HG02970 (cell line): ENCODE data around the gene HSF2BP.
"Not testable (repeated sequence)": the region's sequence is repeated elsewhere in the genome, so short reads cannot be mapped to it uniquely, and the experiment has no call there.

Source experiments
- ATAC-seq: cut with Tn5 transposase; IDR thresholded peaks from one replicate; pipeline ENCODE4 v1.9.1; 2021; ENCODE audit warnings: mild to moderate bottlenecking, moderate library complexity, moderate number of reproducible peaks; ENCODE audit not compliant: unreplicated experiment, low FRiP score

Gene HSF2BP

GRCh38 chr21:43570195-43570594 is 89.1 kb downstream of the HSF2BP start:
- not testable (repeated sequence) for ATAC-seq

DNA sequence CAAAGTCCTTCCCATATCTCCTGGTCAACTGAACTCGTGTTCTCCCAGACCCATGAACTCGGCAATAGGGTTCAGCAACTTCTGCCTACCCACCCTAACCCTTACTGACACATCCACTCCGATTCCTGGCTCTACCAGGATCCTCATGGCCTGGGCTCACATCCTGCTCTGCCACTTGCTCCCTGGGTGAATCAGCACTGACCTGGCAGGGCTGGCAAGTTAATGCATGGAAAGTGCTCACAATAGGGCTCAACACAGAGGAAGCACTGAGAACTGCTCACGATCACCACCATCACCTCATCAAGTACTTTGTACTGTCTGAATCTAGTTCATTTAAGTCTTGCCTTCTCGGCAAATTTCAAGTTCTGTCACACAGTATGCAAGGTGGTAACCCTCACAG is 96.8 kb downstream of the HSF2BP start:
- ATAC-seq, result not testable (repeated sequence)

GRCh38 chr21:43540561-43540960 is 118.7 kb downstream of the HSF2BP start:
- ATAC-seq, result not testable (repeated sequence)

DNA sequence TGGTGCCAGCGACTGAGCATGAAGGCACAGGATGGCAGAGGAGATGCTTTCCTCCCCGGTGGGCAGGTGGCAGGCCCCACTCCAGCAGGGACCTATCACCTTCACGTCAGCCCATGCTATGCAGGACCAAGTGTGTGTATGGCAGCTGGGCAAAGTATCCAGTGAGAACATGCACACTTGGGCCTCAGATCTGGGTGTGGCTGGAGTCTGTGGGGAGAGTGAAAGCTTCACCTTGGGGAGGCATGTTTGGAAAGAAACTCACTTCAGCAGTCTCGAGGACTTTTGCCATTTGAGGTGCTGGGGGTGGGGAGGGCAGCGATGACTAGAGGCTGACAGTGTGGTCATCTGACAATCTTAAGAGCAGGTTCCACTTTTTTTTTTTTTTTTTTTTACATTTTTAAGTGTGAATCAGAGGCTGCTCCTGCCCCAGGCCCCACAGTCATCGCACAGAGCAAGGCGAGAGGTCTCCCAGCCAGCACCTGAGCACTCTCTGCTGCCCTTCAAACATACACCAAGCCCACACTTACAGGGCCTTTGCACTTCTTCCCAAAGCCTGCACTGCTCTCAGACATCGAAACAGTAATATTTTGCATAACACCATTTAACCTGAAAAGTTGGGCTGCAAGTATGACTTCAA is 136.7 kb downstream of the HSF2BP start:
- ATAC-seq, result not testable (repeated sequence)

DNA sequence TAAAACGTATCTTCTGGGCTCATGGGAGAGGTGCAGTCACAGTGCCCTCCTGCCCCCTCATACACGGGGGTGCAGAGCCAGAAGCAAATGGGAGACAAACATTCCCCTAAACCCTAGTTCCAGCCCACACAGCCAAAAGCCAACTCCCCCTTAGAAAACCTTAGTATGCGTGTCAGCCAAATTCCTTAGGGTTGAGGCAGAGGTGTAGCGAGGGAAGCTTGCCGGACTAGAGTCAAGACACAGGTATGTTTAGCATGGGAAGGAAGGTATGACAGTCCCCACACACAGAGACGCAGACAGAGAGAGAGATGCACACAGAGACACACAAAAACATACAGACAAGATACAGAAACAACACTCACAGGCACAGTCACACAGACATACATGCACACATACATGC is 141.6 kb downstream of the HSF2BP start:
- ATAC-seq, result not testable (repeated sequence)

DNA sequence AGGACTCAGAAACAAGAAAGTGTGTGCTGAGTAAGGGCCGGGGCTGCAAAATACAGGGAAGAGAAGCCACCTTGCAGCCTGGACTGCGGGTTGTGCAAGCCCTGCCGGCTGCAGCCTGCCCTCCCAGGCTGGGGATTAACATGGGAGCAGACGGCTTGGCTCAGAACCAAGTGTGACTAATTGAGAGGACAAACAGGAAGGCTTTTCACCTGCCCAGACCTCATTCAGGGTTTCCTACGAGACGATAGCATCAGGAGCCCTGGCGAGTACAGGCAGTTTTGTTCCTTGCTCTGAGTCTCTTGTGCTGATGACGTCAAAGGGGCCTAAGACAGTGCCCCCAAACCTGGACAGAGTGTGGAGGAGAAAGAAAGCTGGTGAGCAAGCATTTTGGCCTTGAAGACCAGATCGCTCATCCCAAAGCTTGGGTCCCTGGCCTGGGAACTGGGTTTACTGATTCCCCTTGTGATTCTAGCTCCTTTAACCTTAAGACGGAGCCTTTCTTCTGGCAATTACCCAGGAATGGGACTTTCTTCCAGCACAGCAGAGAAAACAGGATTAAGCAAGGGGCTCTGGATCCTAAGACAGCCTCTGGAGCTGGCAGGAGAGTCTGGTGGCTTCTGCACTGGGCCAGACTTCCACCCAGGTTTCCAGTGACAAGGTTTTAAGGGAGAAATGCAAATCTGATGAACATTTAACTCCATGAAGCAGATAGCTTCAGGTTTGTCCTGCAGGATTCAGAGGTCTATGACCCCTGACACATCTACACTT is 142.2 kb downstream of the HSF2BP start:
- ATAC-seq, result not testable (repeated sequence)

DNA sequence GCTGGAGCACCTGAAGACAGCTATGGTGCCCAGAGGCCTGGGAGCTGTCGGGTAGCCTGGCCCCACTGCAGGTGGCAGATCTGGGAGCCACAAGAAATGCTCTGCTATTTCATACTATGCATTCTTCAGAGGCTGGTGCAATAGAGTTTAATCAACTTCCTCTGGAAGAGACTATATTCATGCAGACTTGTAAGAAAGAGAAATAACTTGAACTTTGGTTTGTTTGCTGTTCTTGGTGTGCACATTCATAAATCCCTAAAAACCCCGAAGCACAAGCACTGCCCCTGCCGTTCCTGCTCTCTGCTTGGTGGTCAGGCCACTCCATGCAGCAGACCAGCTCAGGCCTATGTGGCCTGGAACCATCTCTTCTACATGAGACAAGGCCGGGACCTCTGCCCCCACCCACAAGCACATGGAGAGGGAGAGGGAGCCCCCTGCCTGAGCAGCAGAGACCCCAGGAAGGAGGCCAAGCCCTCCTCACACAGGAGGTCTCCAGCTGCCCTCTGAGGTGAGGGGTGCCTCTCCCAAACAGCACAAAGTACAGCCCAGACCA is 142.9 kb downstream of the HSF2BP start:
- not testable (repeated sequence) for ATAC-seq

- ATAC-seq, result not testable (repeated sequence)
Observed at GRCh38 chr21:43514834-43515233, 144.5 kb downstream of the HSF2BP start.

DNA sequence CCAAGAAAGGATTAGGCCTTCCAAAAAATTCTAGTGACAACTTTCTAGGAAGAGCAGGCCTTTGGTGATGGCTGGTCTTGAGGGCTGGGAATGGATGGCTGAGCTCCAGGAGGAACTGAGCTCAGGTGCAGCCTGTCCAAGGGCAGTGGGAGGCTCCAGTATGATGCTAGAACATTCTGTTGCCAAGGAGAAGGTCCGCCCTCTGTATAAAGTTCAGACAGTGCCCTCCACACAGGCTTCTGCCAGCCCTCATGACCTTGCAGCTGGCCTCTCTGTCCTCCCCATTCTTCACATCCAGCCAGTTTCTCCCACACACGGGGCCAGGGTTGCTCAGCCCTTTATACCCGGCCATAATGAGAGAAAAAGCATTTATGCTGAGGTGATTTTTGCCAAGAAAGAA is 146.3 kb downstream of the HSF2BP start:
- ATAC-seq, result not testable (repeated sequence)

DNA sequence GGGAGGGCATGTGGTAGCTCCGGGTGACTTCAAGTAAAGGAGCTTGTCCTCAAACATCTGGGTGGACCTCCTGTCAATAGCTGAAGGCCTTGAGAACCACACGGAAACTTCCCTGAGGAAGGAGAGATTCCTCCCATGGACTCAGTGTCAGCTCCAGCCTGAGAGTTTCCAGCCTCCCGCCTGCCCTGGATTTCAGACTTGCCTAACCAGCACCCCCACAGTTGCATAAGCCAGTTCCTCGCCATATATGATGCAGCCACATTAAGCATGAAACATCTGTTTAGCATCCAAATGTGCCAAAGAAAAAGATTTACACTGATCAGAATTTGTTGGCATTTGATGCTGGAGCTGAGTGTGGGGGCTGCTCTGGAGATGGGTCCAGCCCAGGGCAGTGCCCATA is 148.1 kb downstream of the HSF2BP start:
- ATAC-seq, result not testable (repeated sequence)

- not testable (repeated sequence) for ATAC-seq
Observed at GRCh38 chr21:43510669-43511068, 148.6 kb downstream of the HSF2BP start.

GRCh38 chr21:43503892-43504291 is 155.4 kb downstream of the HSF2BP start:
- ATAC-seq, result not testable (repeated sequence)

DNA sequence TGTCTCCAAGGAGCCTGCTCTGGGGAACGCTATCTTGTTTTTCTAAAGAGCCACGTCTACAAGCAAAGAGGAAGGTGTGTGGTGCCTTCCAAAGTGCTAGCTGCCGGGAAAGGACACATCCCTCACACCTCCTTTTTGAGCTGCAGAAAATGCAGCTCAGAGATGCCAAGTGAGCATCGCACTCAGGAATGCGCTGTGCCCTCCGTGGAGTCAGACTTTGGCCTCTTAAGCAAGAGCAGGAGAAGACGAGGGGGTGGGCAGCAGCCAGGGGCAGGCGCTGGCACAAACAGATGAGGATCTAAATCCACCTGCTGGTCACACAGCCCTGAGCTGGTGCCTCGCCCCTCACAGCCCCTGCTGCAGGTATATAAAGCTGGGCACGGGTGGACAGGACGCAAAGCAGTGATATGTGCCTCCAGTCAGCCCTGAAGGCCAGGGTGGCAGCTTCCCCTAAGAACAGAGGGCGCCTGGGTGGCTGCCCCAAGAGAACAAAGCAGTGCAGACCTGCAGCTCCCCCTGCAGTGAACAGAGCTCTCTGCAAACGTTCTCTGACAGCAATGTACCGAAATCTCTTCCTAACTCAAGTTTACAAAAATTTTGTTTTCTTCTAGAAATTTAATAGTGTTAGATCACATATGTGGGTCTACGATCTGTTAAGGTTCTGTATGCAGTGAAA is 156.1 kb downstream of the HSF2BP start:
- not testable (repeated sequence) for ATAC-seq

- not testable (repeated sequence) for ATAC-seq
Observed at GRCh38 chr21:43502407-43503071, 156.7 kb downstream of the HSF2BP start.

DNA sequence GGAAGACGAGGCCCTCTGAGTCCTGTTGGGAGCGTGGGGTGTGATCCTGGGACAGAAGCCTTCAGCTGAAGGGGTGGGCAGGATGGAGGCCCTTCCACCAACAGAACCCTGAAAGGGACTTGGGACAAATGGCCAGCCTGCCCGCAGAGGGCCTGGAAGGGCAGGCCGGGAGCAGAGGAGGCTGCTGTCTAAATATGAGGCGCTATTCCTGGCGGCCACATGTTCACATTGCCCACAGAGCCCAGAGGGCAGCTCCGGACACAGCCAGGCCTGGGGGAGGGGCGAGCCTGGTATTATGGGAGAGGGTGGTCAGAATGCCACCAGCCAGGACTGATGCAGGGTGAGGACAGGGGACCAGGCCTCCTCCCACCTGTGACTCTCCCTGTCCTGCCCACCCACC is 160.4 kb downstream of the HSF2BP start:
- not testable (repeated sequence) for ATAC-seq

- not testable (repeated sequence) for ATAC-seq
Observed at GRCh38 chr21:43498065-43498464, 161.2 kb downstream of the HSF2BP start.

DNA sequence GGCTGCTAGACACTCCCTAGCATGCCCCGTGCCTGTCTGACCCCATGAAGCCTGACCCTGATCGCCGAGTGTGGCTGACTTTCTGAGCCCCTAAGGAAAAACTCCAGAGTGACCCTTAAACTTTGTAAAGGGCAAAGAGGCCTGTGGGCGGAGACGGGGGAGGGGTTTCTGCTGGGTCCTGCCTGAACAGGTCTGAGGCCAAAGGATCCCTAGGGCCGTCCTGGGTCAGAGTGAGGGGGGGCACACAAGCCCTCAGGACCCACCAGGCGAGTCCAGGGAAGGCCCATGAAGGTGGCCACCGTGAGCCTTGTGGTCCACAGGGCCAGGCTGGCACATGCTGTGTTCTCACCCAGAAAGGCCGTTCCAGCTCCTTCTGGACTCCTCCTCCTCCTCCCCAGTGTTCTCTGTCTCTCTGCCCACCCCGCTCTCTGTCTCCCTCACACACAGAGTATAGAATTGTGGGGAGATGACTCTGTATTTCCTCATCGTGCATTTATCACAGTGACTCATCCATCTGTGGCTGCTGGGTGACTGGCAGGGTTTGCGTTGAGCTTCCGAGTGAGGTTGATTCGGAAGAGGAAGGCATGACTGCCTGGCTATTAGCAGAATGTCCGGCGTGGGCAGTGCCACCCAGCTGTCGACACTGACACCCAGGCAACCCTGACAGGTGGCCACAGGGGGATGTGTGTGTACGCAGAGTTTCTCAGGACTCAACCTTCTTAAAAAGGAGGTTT is 164.8 kb downstream of the HSF2BP start:
- ATAC-seq, result not testable (repeated sequence)

GRCh38 chr21:43493471-43493870 is 165.8 kb downstream of the HSF2BP start:
- not testable (repeated sequence) for ATAC-seq

GRCh38 chr21:43488235-43488634 is 171.1 kb downstream of the HSF2BP start:
- ATAC-seq, result not testable (repeated sequence)

GRCh38 chr21:43486051-43486450 is 173.2 kb downstream of the HSF2BP start:
- not testable (repeated sequence) for ATAC-seq
